HEK293 (cell line): ENCODE results near the gene RHOT2.

Experiments
- GLIS2 ChIP-seq: fragments of 450-650 bp; formaldehyde crosslinking; IDR thresholded peaks from 2 replicates; pipeline ENCODE4 v1.5.1; 2016; ENCODE audit warnings: missing biosample characterization, missing genetic modification characterization
- HOXA7 ChIP-seq: sonication (generic); formaldehyde crosslinking; IDR thresholded peaks from 2 replicates; pipeline ENCODE4 v1.8.1; 2022; ENCODE audit warnings: missing genetic modification reagents, borderline replicate concordance
- KLF10 ChIP-seq: fragments of 450-650 bp; IDR thresholded peaks from 2 replicates; pipeline ENCODE4 v1.5.1; 2018; ENCODE audit warnings: missing biosample characterization, mild to moderate bottlenecking, missing genetic modification characterization
- KLF8 ChIP-seq: fragments of 450-650 bp; formaldehyde crosslinking; IDR thresholded peaks from 2 replicates; pipeline ENCODE4 v1.5.1; 2016; ENCODE audit warnings: missing biosample characterization, missing genetic modification characterization
- MYNN ChIP-seq: fragments of 450-650 bp; formaldehyde crosslinking; IDR thresholded peaks from 2 replicates; pipeline ENCODE4 v1.5.1; 2016; ENCODE audit warnings: missing biosample characterization, missing genetic modification characterization, borderline replicate concordance
- SP2 ChIP-seq: fragments of 450-650 bp; formaldehyde crosslinking; IDR thresholded peaks from 2 replicates; pipeline ENCODE4 v1.5.1; 2016; ENCODE audit warnings: missing biosample characterization, missing genetic modification characterization
- TRIM28 ChIP-seq: IDR thresholded peaks from 2 replicates; pipeline ENCODE4 v1.6.1; 2011; ENCODE audit warnings: low read length, control low read depth, borderline replicate concordance
- ZBTB20 ChIP-seq: fragments of 450-650 bp; formaldehyde crosslinking; IDR thresholded peaks from 2 replicates; pipeline ENCODE4 v1.5.1; 2016; ENCODE audit warnings: missing biosample characterization, missing genetic modification characterization
- ZFHX2 ChIP-seq: fragments of 450-650 bp; formaldehyde crosslinking; conservative IDR thresholded peaks from 2 replicates; pipeline ENCODE4 v1.5.1; 2016; ENCODE audit warnings: missing biosample characterization, missing genetic modification characterization
- ZFP41 ChIP-seq: fragments of 450-650 bp; formaldehyde crosslinking; IDR thresholded peaks from 2 replicates; pipeline ENCODE4 v1.5.1; 2016; ENCODE audit warnings: missing biosample characterization, missing genetic modification characterization, borderline replicate concordance
- ZNF146 ChIP-seq: fragments of 450-650 bp; formaldehyde crosslinking; IDR thresholded peaks from 2 replicates; pipeline ENCODE4 v1.5.1; 2016; ENCODE audit warnings: missing biosample characterization, missing genetic modification characterization
- ZNF169 ChIP-seq: fragments of 450-650 bp; formaldehyde crosslinking; IDR thresholded peaks from 2 replicates; pipeline ENCODE4 v1.5.1; 2016; ENCODE audit warnings: missing biosample characterization, missing genetic modification characterization
- ZNF214 ChIP-seq: fragments of 450-650 bp; formaldehyde crosslinking; IDR thresholded peaks from 2 replicates; pipeline ENCODE4 v1.5.1; 2017; ENCODE audit warnings: missing biosample characterization, mild to moderate bottlenecking, missing genetic modification characterization, borderline replicate concordance
- ZNF223 ChIP-seq: fragments of 450-650 bp; formaldehyde crosslinking; IDR thresholded peaks from 2 replicates; pipeline ENCODE4 v1.5.1; 2016; ENCODE audit warnings: missing biosample characterization, missing genetic modification characterization
- ZNF239 ChIP-seq: fragments of 450-650 bp; formaldehyde crosslinking; IDR thresholded peaks from 2 replicates; pipeline ENCODE4 v1.5.1; 2016; ENCODE audit warnings: missing biosample characterization, missing genetic modification characterization
- ZNF266 ChIP-seq: fragments of 450-650 bp; formaldehyde crosslinking; IDR thresholded peaks from 2 replicates; pipeline ENCODE4 v1.5.1; 2016; ENCODE audit warnings: missing biosample characterization, missing genetic modification characterization, low read depth
- ZNF274 ChIP-seq, 2 experiments: fragments of 200-500 bp in 1 of 2; fragments of 450-650 bp in 1 of 2; sonication (Bioruptor generic) in 1 of 2; formaldehyde crosslinking in 1 of 2; IDR thresholded peaks; 2 replicates each; pipeline versions ENCODE4 v1.5.1 to v1.6.1; 2014 to 2016; ENCODE audit warnings: borderline replicate concordance in 1 of 2, inconsistent platforms in 1 of 2, low read length in 1 of 2, missing biosample characterization in 1 of 2, missing genetic modification characterization in 1 of 2
- ZNF48 ChIP-seq: fragments of 450-650 bp; formaldehyde crosslinking; IDR thresholded peaks from 2 replicates; pipeline ENCODE4 v1.5.1; 2016; ENCODE audit warnings: missing biosample characterization, missing genetic modification characterization
- ZNF560 ChIP-seq: fragments of 450-650 bp; formaldehyde crosslinking; IDR thresholded peaks from 2 replicates; pipeline ENCODE4 v1.5.1; 2017; ENCODE audit warnings: missing biosample characterization, missing genetic modification characterization, borderline replicate concordance
- ZNF600 ChIP-seq: fragments of 450-650 bp; formaldehyde crosslinking; IDR thresholded peaks from 2 replicates; pipeline ENCODE4 v1.5.1; 2016; ENCODE audit warnings: missing biosample characterization, missing genetic modification characterization
- ZNF654 ChIP-seq: fragments of 450-650 bp; formaldehyde crosslinking; IDR thresholded peaks from 2 replicates; pipeline ENCODE4 v1.5.1; 2016; ENCODE audit warnings: low read depth, missing biosample characterization, missing genetic modification characterization
- ZNF664 ChIP-seq: fragments of 450-650 bp; formaldehyde crosslinking; IDR thresholded peaks from 2 replicates; pipeline ENCODE4 v1.5.1; 2016; ENCODE audit warnings: missing biosample characterization, missing genetic modification characterization
- ZNF837 ChIP-seq: fragments of 450-650 bp; formaldehyde crosslinking; IDR thresholded peaks from 2 replicates; pipeline ENCODE4 v1.5.1; 2016; ENCODE audit warnings: missing biosample characterization, missing genetic modification characterization
- TF ChIP-seq, protein P1 (sequence below): fragments of 450-650 bp; formaldehyde crosslinking; IDR thresholded peaks from 2 replicates; pipeline ENCODE4 v1.5.1; 2016; ENCODE audit warnings: missing biosample characterization, missing genetic modification characterization
- TF ChIP-seq, protein P2 (sequence below): fragments of 450-650 bp; formaldehyde crosslinking; IDR thresholded peaks from 2 replicates; pipeline ENCODE4 v1.5.1; 2016; ENCODE audit warnings: missing biosample characterization, missing genetic modification characterization, borderline replicate concordance
- TF ChIP-seq, protein P3 (sequence below): fragments of 450-650 bp; formaldehyde crosslinking; IDR thresholded peaks from 2 replicates; pipeline ENCODE4 v1.5.1; 2017; ENCODE audit warnings: missing biosample characterization, missing genetic modification characterization
- TF ChIP-seq, protein P4 (sequence below): fragments of 450-650 bp; formaldehyde crosslinking; optimal IDR thresholded peaks from 2 replicates; pipeline ENCODE3; 2016; ENCODE audit warnings: missing biosample characterization, mild to moderate bottlenecking, missing genetic modification characterization

The RHOT2 gene

DNA sequence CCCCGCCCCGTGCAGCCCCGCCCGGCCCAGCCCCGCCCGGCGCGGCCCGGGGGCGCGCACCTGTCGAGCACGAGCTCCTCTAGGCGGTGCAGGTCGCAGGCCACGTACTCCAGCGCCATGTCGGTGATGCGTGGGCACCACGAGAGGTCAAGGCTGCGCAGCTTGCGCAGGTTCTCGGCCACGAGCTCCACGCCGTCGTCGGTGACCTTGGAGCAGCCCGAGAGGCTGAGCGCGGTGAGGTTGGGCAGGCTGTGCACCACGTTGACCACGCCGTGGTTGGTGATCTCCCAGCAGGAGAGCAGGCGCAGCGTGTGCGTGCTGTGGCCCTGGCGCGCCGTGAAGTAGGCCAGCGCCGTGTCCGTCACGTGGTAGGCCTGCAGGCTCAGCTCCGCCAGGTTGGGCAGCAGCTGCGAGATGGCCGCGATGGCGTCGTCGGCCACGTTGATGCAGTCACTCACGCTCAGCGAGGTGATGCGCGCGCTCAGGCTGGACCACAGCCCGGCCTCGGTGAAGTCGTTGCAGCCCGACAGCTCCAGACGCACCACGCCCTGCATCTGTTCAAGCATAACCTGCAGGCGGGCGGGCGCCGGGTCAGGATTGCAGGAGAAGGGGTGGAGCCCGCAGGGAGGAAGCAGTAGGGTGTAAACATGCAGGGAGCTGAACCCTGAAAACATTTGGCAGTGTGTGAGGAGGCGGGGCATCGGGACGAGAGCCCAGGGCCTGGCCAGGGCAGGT lies 27.6 kb downstream of the RHOT2 start (continued):
- TF ChIP-seq, protein P1, sequence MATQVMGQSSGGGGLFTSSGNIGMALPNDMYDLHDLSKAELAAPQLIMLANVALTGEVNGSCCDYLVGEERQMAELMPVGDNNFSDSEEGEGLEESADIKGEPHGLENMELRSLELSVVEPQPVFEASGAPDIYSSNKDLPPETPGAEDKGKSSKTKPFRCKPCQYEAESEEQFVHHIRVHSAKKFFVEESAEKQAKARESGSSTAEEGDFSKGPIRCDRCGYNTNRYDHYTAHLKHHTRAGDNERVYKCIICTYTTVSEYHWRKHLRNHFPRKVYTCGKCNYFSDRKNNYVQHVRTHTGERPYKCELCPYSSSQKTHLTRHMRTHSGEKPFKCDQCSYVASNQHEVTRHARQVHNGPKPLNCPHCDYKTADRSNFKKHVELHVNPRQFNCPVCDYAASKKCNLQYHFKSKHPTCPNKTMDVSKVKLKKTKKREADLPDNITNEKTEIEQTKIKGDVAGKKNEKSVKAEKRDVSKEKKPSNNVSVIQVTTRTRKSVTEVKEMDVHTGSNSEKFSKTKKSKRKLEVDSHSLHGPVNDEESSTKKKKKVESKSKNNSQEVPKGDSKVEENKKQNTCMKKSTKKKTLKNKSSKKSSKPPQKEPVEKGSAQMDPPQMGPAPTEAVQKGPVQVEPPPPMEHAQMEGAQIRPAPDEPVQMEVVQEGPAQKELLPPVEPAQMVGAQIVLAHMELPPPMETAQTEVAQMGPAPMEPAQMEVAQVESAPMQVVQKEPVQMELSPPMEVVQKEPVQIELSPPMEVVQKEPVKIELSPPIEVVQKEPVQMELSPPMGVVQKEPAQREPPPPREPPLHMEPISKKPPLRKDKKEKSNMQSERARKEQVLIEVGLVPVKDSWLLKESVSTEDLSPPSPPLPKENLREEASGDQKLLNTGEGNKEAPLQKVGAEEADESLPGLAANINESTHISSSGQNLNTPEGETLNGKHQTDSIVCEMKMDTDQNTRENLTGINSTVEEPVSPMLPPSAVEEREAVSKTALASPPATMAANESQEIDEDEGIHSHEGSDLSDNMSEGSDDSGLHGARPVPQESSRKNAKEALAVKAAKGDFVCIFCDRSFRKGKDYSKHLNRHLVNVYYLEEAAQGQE = no peak
- TF ChIP-seq, protein P2, sequence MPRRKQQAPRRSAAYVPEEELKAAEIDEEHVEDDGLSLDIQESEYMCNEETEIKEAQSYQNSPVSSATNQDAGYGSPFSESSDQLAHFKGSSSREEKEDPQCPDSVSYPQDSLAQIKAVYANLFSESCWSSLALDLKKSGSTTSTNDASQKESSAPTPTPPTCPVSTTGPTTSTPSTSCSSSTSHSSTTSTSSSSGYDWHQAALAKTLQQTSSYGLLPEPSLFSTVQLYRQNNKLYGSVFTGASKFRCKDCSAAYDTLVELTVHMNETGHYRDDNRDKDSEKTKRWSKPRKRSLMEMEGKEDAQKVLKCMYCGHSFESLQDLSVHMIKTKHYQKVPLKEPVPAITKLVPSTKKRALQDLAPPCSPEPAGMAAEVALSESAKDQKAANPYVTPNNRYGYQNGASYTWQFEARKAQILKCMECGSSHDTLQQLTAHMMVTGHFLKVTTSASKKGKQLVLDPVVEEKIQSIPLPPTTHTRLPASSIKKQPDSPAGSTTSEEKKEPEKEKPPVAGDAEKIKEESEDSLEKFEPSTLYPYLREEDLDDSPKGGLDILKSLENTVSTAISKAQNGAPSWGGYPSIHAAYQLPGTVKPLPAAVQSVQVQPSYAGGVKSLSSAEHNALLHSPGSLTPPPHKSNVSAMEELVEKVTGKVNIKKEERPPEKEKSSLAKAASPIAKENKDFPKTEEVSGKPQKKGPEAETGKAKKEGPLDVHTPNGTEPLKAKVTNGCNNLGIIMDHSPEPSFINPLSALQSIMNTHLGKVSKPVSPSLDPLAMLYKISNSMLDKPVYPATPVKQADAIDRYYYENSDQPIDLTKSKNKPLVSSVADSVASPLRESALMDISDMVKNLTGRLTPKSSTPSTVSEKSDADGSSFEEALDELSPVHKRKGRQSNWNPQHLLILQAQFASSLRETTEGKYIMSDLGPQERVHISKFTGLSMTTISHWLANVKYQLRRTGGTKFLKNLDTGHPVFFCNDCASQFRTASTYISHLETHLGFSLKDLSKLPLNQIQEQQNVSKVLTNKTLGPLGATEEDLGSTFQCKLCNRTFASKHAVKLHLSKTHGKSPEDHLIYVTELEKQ (tag by site-specific recombination) = no peak
- TF ChIP-seq ZNF266 (tag by site-specific recombination) (no peak), ZNF274 (IDR thresholded peaks at IDR 0.05; ENCODE audit: low read length) (no peak), ZNF274 (tag by site-specific recombination; IDR thresholded peaks at IDR 0.05; ENCODE audit: borderline replicate concordance) (no peak), ZNF837 (tag by site-specific recombination) (no peak), ZFP41 (tag by site-specific recombination) (no peak), SP2 (peak; percentile 69), ZNF214 (tag by site-specific recombination) (no peak), ZNF664 (tag by site-specific recombination) (no peak), ZFHX2 (tag by site-specific recombination) (peak; percentile 55; the same call in 1 of the 2 replicates), ZNF169 (tag by site-specific recombination) (no peak), TRIM28 (no peak), ZNF239 (no peak), KLF10 (tag by site-specific recombination) (no peak), ZBTB20 (no peak; the same call in 1 of the 2 replicates), HOXA7 (CRISPR knock-in tag) (no peak), KLF8 (tag by site-specific recombination) (peak; percentile 14; the same call in 1 of the 2 replicates), MYNN (tag by site-specific recombination) (no peak), ZNF223 (no peak), ZNF146 (tag by site-specific recombination) (no peak), GLIS2 (tag by site-specific recombination) (no peak), ZNF560 (tag by site-specific recombination) (no peak), ZNF654 (tag by site-specific recombination) (no peak), ZNF48 (tag by site-specific recombination) (no peak), ZNF600 (tag by site-specific recombination) (peak; percentile 97)
- TF ChIP-seq, protein P3, sequence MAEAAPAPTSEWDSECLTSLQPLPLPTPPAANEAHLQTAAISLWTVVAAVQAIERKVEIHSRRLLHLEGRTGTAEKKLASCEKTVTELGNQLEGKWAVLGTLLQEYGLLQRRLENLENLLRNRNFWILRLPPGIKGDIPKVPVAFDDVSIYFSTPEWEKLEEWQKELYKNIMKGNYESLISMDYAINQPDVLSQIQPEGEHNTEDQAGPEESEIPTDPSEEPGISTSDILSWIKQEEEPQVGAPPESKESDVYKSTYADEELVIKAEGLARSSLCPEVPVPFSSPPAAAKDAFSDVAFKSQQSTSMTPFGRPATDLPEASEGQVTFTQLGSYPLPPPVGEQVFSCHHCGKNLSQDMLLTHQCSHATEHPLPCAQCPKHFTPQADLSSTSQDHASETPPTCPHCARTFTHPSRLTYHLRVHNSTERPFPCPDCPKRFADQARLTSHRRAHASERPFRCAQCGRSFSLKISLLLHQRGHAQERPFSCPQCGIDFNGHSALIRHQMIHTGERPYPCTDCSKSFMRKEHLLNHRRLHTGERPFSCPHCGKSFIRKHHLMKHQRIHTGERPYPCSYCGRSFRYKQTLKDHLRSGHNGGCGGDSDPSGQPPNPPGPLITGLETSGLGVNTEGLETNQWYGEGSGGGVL (tag by site-specific recombination) = no peak
- TF ChIP-seq, protein P4, sequence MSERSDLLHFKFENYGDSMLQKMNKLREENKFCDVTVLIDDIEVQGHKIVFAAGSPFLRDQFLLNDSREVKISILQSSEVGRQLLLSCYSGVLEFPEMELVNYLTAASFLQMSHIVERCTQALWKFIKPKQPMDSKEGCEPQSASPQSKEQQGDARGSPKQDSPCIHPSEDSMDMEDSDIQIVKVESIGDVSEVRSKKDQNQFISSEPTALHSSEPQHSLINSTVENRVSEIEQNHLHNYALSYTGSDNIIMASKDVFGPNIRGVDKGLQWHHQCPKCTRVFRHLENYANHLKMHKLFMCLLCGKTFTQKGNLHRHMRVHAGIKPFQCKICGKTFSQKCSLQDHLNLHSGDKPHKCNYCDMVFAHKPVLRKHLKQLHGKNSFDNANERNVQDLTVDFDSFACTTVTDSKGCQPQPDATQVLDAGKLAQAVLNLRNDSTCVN (tag by site-specific recombination) = peak; percentile 92
